GM12878 (cell line): ENCODE measurements around the gene TRAF3IP1. TPM values are rescaled to one million over a fixed set of nuclear protein-coding genes. Genes with fewer than 3 reads are reported as not detected.

Experiments used
- ATAC-seq: fragments of 200-7000 bp; cut with Tn5 transposase; 3 replicates; pipeline ENCODE4 v1.9.1; 2020; ENCODE audit warnings: mild to moderate bottlenecking, moderate library complexity
- BruUV-seq: library from RNA; stranded (reverse); fragments of 400-500 nt; replicated peaks from 2 replicates; lab custom pipeline; 2021; lab: Mats Ljungman, UMichigan
- CTCF ChIA-PET: fragments of 300-600 bp; sonication (Branson Sonifier 250); formaldehyde crosslinking; extraction: SDS; loops from one replicate; lab custom pipeline; 2021; ENCODE audit warnings: inconsistent platforms; lab: Yijun Ruan, JAX
- POLR2A ChIA-PET: fragments of 350-600 bp; formaldehyde crosslinking; extraction: SDS; loops from one replicate; lab custom pipeline; 2021; ENCODE audit warnings: inconsistent platforms; lab: Charles Lee
- RAD21 ChIA-PET: fragments of 300-600 bp; sonication (Branson Sonifier 250); formaldehyde crosslinking; loops from one replicate; lab custom pipeline; 2023; ENCODE audit warnings: antibody characterized with exemption; ENCODE audit not compliant: unreplicated experiment; lab: Charles Lee
- SMC1A ChIA-PET: fragments of 300-600 bp; sonication (Branson Sonifier 250); formaldehyde crosslinking; loops from one replicate; lab custom pipeline; 2023; ENCODE audit not compliant: unreplicated experiment, uncharacterized antibody; lab: Charles Lee
- DNase-seq: peaks from one replicate; pipeline ENCODE4 v3.0.0-alpha.2; 2011; ENCODE audit warnings: low read depth, low spot score
- FAIRE-seq: peaks from 3 replicates; lab custom pipeline; 2011; peaks lifted over from hg19 to GRCh38; lab: Jason Lieb, UNC
- H2AFZ ChIP-seq: 2 replicates; pipeline ENCODE4 v1.6.0; 2011; ENCODE audit warnings: low read depth, low read length, control low read depth; ENCODE audit not compliant: control insufficient read depth
- H3K27ac ChIP-seq: 2 replicates; pipeline ENCODE4 v1.5.1; 2011; ENCODE audit warnings: control low read depth; ENCODE audit not compliant: control insufficient read depth, insufficient read depth
- H3K27me3 ChIP-seq, 2 experiments: replicated peaks in 1 of 2; 2 replicates each; pipeline versions ENCODE4 v1.6.0 to v1.6.1; 2011; ENCODE audit warnings: low read length in 1 of 2; ENCODE audit not compliant: control insufficient read depth in 2 of 2, insufficient read depth in 2 of 2
- H3K36me3 ChIP-seq, 2 experiments: 2 replicates each; pipeline ENCODE4 v1.5.1; 2011; ENCODE audit warnings: low read length in 1 of 2; ENCODE audit not compliant: control insufficient read depth in 2 of 2, insufficient read depth in 2 of 2
- H3K4me1 ChIP-seq: 2 replicates; pipeline ENCODE4 v1.6.1; 2011; ENCODE audit warnings: mild to moderate bottlenecking, low read length, moderate library complexity, mixed read lengths; ENCODE audit not compliant: control insufficient read depth, insufficient read depth
- H3K4me2 ChIP-seq: 2 replicates; pipeline ENCODE4 v1.6.0; 2011; ENCODE audit warnings: control low read depth; ENCODE audit not compliant: control insufficient read depth, insufficient read depth
- H3K4me3 ChIP-seq: fragments of 200-600 bp; sonication (generic); 2 replicates; pipeline ENCODE4 v1.5.1; 2016
- H3K79me2 ChIP-seq: 2 replicates; pipeline ENCODE4 v1.6.0; 2011; ENCODE audit warnings: low read length; ENCODE audit not compliant: control insufficient read depth, insufficient read depth
- H3K9ac ChIP-seq: 2 replicates; pipeline ENCODE4 v1.8.0; 2011; ENCODE audit warnings: low read length, control low read depth, mixed read lengths; ENCODE audit not compliant: control insufficient read depth, insufficient read depth
- H3K9me3 ChIP-seq: replicated peaks from 3 replicates; pipeline ENCODE4 v1.5.1; 2011; ENCODE audit warnings: mild to moderate bottlenecking, low read length; ENCODE audit not compliant: control insufficient read depth, insufficient read depth
- H4K20me1 ChIP-seq: 2 replicates; pipeline ENCODE4 v1.6.0; 2011; ENCODE audit not compliant: control insufficient read depth, insufficient read depth
- HDAC2 ChIP-seq: fragments of 200-600 bp; sonication (generic); IDR thresholded peaks from 2 replicates; pipeline ENCODE4 v1.6.1; 2017
- HDGF ChIP-seq: fragments of 450-650 bp; IDR thresholded peaks from 2 replicates; pipeline ENCODE4 v1.6.1; 2016; ENCODE audit warnings: antibody characterized with exemption
- MTA2 ChIP-seq: fragments of 450-650 bp; IDR thresholded peaks from 2 replicates; pipeline ENCODE4 v1.6.1; 2016; ENCODE audit warnings: low read depth, mild to moderate bottlenecking, moderate library complexity
- POLR2AphosphoS5 ChIP-seq: IDR thresholded peaks from 2 replicates; pipeline ENCODE4 v1.6.1; 2011; ENCODE audit warnings: mild to moderate bottlenecking, low read length, inconsistent platforms
- RUNX3 ChIP-seq: IDR thresholded peaks from 2 replicates; pipeline ENCODE4 v1.6.1; 2012; ENCODE audit warnings: low read length, inconsistent platforms
- SPI1 ChIP-seq: IDR thresholded peaks from 2 replicates; pipeline ENCODE4 v1.6.1; 2011; ENCODE audit warnings: low read depth, mild to moderate bottlenecking, low read length, moderate library complexity, borderline replicate concordance; ENCODE audit not compliant: insufficient read depth
- SREBF1 ChIP-seq: IDR thresholded peaks from 2 replicates; pipeline ENCODE4 v1.6.1; 2012; ENCODE audit warnings: mild to moderate bottlenecking, low read length
- WGBS: methylation state at CpG from one replicate; pipeline ENCODE4 v1.1.6; 2016; ENCODE audit warnings: low lambda C conversion rate; ENCODE audit not compliant: insufficient replicate concordance, insufficient coverage; ENCODE audit errors: missing lambda C conversion rate; 5-methylcytosine and 5-hydroxymethylcytosine counted together
- in situ Hi-C: fragments of 300-500 bp; cut with MboI; formaldehyde crosslinking; loops from 9 replicates; pipeline ENCODE4 v1.14.3; 2018; ENCODE audit warnings: mixed read lengths
- intact Hi-C: fragments of 100-400 bp; cut with micrococcal nuclease; formaldehyde crosslinking; loops from one replicate; pipeline ENCODE4 v1.14.2; 2022; ENCODE audit not compliant: unreplicated experiment
- polyA plus RNA-seq, 11 experiments: library from polyadenylated mRNA; depleted of rRNA in 4 of 11; unstranded in 6 of 11; stranded (reverse) in 5 of 11; fragments of >200 nt; fragmentation: Nextera tagmentation in 4 of 11; fragmentation: Illumina TruSeq in 1 of 11; extraction: Ambion mirVana in 4 of 11; extraction: Trizol in 1 of 11; gene quantifications; 1 replicate in 1 of 11; 2 replicates in 10 of 11; pipeline versions ENCODE4 v1.2.1 to v1.2.3, GENCODE V29; 2011 to 2016; ENCODE audit warnings: inconsistent platforms in 2 of 11, missing spikeins in 2 of 11, low read depth in 1 of 11
- total RNA-seq, 4 experiments: library from RNA; depleted of rRNA in 3 of 4; stranded (reverse); fragments of >200 nt in 3 of 4; fragmentation: Illumina TruSeq in 1 of 4; extraction: Trizol in 1 of 4; gene quantifications; 2 replicates each; pipeline versions ENCODE4 v1.2.1 to v1.2.3, GENCODE V29; 2013 to 2021
- TF ChIP-seq, protein P1 (sequence below): IDR thresholded peaks from 2 replicates; pipeline ENCODE4 v1.6.1; 2012; ENCODE audit warnings: mild to moderate bottlenecking, low read depth, low read length

Gene TRAF3IP1
- total and polyA plus RNA-seq, 10 of the 15 experiments (the other 5 are each of a cell fraction or from before 2014, with no cell fraction given) = 1.6 to 7.5 (median 3.6) TPM

DNA sequence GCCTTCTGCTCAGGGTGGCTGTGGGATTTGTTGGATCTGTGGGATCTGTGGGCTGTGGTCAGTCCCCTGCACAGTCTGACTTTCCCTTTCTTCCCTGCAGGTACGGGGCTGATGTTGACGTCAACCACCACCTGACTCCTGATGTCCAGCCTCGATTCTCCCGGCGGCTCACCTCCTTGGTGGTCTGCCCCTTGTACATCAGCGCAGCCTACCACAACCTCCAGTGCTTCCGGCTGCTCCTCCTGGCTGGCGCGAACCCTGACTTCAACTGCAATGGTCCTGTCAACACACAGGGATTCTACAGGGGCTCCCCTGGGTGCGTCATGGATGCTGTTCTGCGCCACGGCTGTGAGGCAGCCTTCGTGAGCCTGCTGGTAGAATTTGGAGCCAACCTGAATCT lies 123.9 kb downstream of the TRAF3IP1 start:
- 97% methylated on average over 13 of the region's 13 CpGs for WGBS
- in situ Hi-C loops = no loop called here
- RAD21 ChIA-PET = no interaction called here
- FAIRE-seq (no peak), DNase-seq (no peak), ATAC-seq (no peak)
- no peaks in the 10 kb centered on the region for H3K9me3 ChIP-seq
- no TSS peak for BruUV-seq
- CTCF ChIA-PET = no interaction called here
- POLR2A ChIA-PET = no interaction called here
- H3K27me3 ChIP-seq = no peaks in the 10 kb centered on the region
- peaks cover 2% of the 10 kb centered on the region; the same call in 1 of the 2 replicates for H4K20me1 ChIP-seq
- intact Hi-C loops = no loop called here
- H3K4me1 ChIP-seq = no peaks in the 10 kb centered on the region
- no peak overlapping the region for H3K4me2 ChIP-seq
- H3K27ac ChIP-seq = no peak overlapping the region
- H3K9ac ChIP-seq = no peak overlapping the region
- no peak for TF ChIP-seq POLR2AphosphoS5
- TF ChIP-seq MTA2 = no peak
- no peak for TF ChIP-seq SPI1
- no peak for TF ChIP-seq RUNX3
- TF ChIP-seq, protein P1, sequence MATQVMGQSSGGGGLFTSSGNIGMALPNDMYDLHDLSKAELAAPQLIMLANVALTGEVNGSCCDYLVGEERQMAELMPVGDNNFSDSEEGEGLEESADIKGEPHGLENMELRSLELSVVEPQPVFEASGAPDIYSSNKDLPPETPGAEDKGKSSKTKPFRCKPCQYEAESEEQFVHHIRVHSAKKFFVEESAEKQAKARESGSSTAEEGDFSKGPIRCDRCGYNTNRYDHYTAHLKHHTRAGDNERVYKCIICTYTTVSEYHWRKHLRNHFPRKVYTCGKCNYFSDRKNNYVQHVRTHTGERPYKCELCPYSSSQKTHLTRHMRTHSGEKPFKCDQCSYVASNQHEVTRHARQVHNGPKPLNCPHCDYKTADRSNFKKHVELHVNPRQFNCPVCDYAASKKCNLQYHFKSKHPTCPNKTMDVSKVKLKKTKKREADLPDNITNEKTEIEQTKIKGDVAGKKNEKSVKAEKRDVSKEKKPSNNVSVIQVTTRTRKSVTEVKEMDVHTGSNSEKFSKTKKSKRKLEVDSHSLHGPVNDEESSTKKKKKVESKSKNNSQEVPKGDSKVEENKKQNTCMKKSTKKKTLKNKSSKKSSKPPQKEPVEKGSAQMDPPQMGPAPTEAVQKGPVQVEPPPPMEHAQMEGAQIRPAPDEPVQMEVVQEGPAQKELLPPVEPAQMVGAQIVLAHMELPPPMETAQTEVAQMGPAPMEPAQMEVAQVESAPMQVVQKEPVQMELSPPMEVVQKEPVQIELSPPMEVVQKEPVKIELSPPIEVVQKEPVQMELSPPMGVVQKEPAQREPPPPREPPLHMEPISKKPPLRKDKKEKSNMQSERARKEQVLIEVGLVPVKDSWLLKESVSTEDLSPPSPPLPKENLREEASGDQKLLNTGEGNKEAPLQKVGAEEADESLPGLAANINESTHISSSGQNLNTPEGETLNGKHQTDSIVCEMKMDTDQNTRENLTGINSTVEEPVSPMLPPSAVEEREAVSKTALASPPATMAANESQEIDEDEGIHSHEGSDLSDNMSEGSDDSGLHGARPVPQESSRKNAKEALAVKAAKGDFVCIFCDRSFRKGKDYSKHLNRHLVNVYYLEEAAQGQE = no peak
- TF ChIP-seq HDAC2 = no peak
- TF ChIP-seq HDGF = no peak
- TF ChIP-seq SREBF1 = no peak
- H3K4me3 ChIP-seq = no peak overlapping the region
- peaks cover 36 to 38% of the 10 kb centered on the region in 2 experiments for H3K36me3 ChIP-seq
- no peaks in the 10 kb centered on the region; the same call in 1 of the 2 replicates for H3K79me2 ChIP-seq
- SMC1A ChIA-PET = no interaction called here
- H2AFZ ChIP-seq = no peak overlapping the region
